ENCODE data around the gene KIF3A. TPM values are rescaled to one million over a fixed set of nuclear protein-coding genes. Genes with fewer than 3 reads are reported as not detected.
"Not testable (repeated sequence)": the region's sequence is repeated elsewhere in the genome, so short reads cannot be mapped to it uniquely, and the experiment has no call there.

KIF3A gene
- total and polyA plus RNA-seq, 2 experiments from 2014 or later, result 5.4 to 10.5 TPM

- no peaks in the 10 kb centered on the region for H3K27me3 ChIP-seq
- no peak overlapping the region for H3K27ac ChIP-seq
- no peaks in the 10 kb centered on the region for H3K4me1 ChIP-seq (ENCODE audit: low read depth)
- no peaks in the 10 kb centered on the region for H3K9me3 ChIP-seq (ENCODE audit: low read depth)
- no peaks in the 10 kb centered on the region for H3K36me3 ChIP-seq
- TF ChIP-seq CTCF (IDR thresholded peaks at IDR 0.05; ENCODE audit: low read depth, low read length), result peak; percentile 34
- DNase-seq (ENCODE audit: low read depth in 1 of 2, low spot score in 1 of 2), result peak in 1 of 2 donors; percentile 17
- H3K4me3 ChIP-seq, result no peak overlapping the region
Measured at GRCh38 chr5:132714456-132715307, 22.7 kb downstream of the KIF3A start.

DNA sequence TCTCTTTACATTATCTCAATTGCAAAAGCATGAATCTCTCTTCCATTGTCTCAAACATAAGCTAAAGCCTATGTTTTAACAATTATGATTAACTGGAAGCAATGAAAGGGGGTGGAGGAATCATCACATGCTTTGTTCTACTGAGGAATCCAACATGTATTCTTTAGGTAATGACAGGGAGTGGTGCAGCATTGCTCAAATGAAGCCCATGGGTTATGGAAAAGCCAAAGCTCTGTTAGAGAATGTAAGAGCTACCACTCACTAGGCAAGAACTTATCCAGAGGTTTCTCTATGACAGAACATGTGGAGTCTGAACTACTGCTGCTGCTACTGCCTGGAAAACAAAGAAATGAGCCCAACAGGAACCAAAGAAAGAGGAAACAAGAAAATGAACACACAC is 28.7 kb downstream of the KIF3A start:
- Histone ChIP-seq H3K9me3 (ENCODE audit: low read depth) (no peaks in the 10 kb centered on the region), H3K4me3 (no peak overlapping the region), H3K27me3 (no peaks in the 10 kb centered on the region), H3K36me3 (peaks cover 7% of the 10 kb centered on the region), H3K27ac (no peak overlapping the region), H3K4me1 (ENCODE audit: low read depth) (no peaks in the 10 kb centered on the region)
- no peak for DNase-seq (ENCODE audit: low read depth in 1 of 2, low spot score in 1 of 2)
- TF ChIP-seq CTCF (IDR thresholded peaks at IDR 0.05; ENCODE audit: low read depth, low read length), result no peak

DNA sequence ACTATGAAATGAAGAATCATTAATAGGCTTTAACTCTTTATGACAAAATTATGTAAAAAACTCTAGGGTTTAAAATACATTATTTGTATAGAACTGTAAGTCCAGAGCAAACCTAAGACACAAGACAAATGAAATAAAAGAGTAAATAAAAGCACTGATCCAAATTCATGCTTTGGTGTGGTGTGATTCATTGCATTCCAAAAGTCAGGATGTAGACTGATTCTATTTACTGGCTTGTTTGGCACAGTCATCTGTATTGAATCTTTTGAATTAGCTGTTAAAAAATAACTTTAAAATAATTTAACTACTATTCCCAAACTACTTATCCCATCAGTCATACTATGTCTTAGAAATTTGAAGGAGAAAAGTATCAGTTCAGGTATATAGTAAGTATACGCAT is 32.5 kb downstream of the KIF3A start:
- H3K4me1 ChIP-seq (ENCODE audit: low read depth), result no peaks in the 10 kb centered on the region
- peaks cover 27% of the 10 kb centered on the region for H3K36me3 ChIP-seq
- H3K4me3 ChIP-seq, result no peak overlapping the region
- no peak for TF ChIP-seq CTCF (IDR thresholded peaks at IDR 0.05; ENCODE audit: low read depth, low read length)
- H3K27ac ChIP-seq, result no peak overlapping the region
- no peaks in the 10 kb centered on the region for H3K27me3 ChIP-seq
- DNase-seq (ENCODE audit: low read depth in 1 of 2, low spot score in 1 of 2), result peak in 1 of 2 donors; percentile 11
- no peaks in the 10 kb centered on the region for H3K9me3 ChIP-seq (ENCODE audit: low read depth)

- DNase-seq (ENCODE audit: low read depth in 1 of 2, low spot score in 1 of 2), result no peak
- Histone ChIP-seq H3K4me1 (ENCODE audit: low read depth) (no peaks in the 10 kb centered on the region), H3K36me3 (peaks cover 8% of the 10 kb centered on the region), H3K27ac (no peak overlapping the region), H3K9me3 (ENCODE audit: low read depth) (no peaks in the 10 kb centered on the region), H3K27me3 (no peaks in the 10 kb centered on the region), H3K4me3 (no peak overlapping the region)
- no peak for TF ChIP-seq CTCF (IDR thresholded peaks at IDR 0.05; ENCODE audit: low read depth, low read length)
Measured at GRCh38 chr5:132695956-132696355, 41.4 kb downstream of the KIF3A start.

- H3K4me1 ChIP-seq (ENCODE audit: low read depth), result no peaks in the 10 kb centered on the region
- no peak for TF ChIP-seq CTCF (IDR thresholded peaks at IDR 0.05; ENCODE audit: low read depth, low read length)
- peak in 1 of 2 donors; percentile 10 for DNase-seq (ENCODE audit: low read depth in 1 of 2, low spot score in 1 of 2)
- H3K4me3 ChIP-seq, result no peak overlapping the region
- no peak overlapping the region for H3K27ac ChIP-seq
- no peaks in the 10 kb centered on the region for H3K36me3 ChIP-seq
- H3K9me3 ChIP-seq (ENCODE audit: low read depth), result no peaks in the 10 kb centered on the region
- no peaks in the 10 kb centered on the region for H3K27me3 ChIP-seq
Measured at GRCh38 chr5:132692632-132692967, 44.7 kb downstream of the KIF3A start.

- H3K27ac ChIP-seq; H3K4me1 ChIP-seq (ENCODE audit: low read depth); H3K9me3 ChIP-seq (ENCODE audit: low read depth); DNase-seq (ENCODE audit: low read depth in 1 of 2, low spot score in 1 of 2); H3K4me3 ChIP-seq; H3K27me3 ChIP-seq; H3K36me3 ChIP-seq: not testable (repeated sequence)
Measured at GRCh38 chr5:132691755-132692631, 45.4 kb downstream of the KIF3A start.
